KMS-11 (cell line): ENCODE results near the gene ENGASE.

ENCODE experiments used
- H2AFZ ChIP-seq: fragments of 200-600 bp; sonication (generic); 2 replicates; pipeline ENCODE4 v1.6.1; 2016; ENCODE audit warnings: antibody characterized with exemption, mixed run types, low read depth
- H3K27ac ChIP-seq: fragments of 200-600 bp; sonication (generic); 2 replicates; pipeline ENCODE4 v1.6.1; 2016; ENCODE audit warnings: mild to moderate bottlenecking, mixed run types
- H3K27me3 ChIP-seq: fragments of 200-600 bp; sonication (generic); 2 replicates; pipeline ENCODE4 v1.6.1; 2017; ENCODE audit warnings: mild to moderate bottlenecking, low read depth, mixed run types, moderate library complexity; ENCODE audit not compliant: insufficient read depth
- H3K36me3 ChIP-seq: fragments of 200-600 bp; sonication (generic); 2 replicates; pipeline ENCODE4 v1.6.1; 2017; ENCODE audit warnings: mild to moderate bottlenecking, mixed run types; ENCODE audit not compliant: insufficient read depth
- H3K4me1 ChIP-seq: fragments of 200-600 bp; sonication (generic); 2 replicates; pipeline ENCODE4 v1.6.1; 2016; ENCODE audit warnings: mild to moderate bottlenecking, low read depth, mixed run types; ENCODE audit not compliant: poor library complexity, severe bottlenecking
- H3K4me2 ChIP-seq: fragments of 200-600 bp; sonication (generic); 2 replicates; pipeline ENCODE4 v1.7.0; 2016; ENCODE audit warnings: mild to moderate bottlenecking, mixed run types
- H3K4me3 ChIP-seq: fragments of 200-600 bp; sonication (generic); IDR thresholded peaks from 2 replicates; pipeline ENCODE4 v1.6.1; 2017; ENCODE audit warnings: low read depth, low read length, mixed read lengths; ENCODE audit not compliant: insufficient read depth
- H3K79me2 ChIP-seq: fragments of 200-600 bp; sonication (generic); 2 replicates; pipeline ENCODE4 v1.6.1; 2016; ENCODE audit warnings: low read depth, mixed run types; ENCODE audit not compliant: insufficient read depth
- H3K9ac ChIP-seq: fragments of 200-600 bp; sonication (generic); 2 replicates; pipeline ENCODE4 v1.6.1; 2016; ENCODE audit warnings: mild to moderate bottlenecking, mixed run types
- H4K20me1 ChIP-seq: fragments of 200-600 bp; sonication (generic); 2 replicates; pipeline ENCODE4 v1.6.1; 2016; ENCODE audit warnings: mild to moderate bottlenecking, mixed run types; ENCODE audit not compliant: insufficient read depth
- CTCF ChIP-seq: fragments of 200-600 bp; sonication (generic); conservative IDR thresholded peaks from 2 replicates; pipeline ENCODE4 v1.6.1; 2017; ENCODE audit warnings: low read depth, mild to moderate bottlenecking, antibody characterized with exemption, low read length, moderate library complexity, mixed read lengths

Gene ENGASE

GRCh38 chr17:79091226-79091670, 16.6 kb downstream of the ENGASE start:
- TF ChIP-seq CTCF: no peak
- H3K4me2 ChIP-seq: no peak overlapping the region
- H3K9ac ChIP-seq: no peak overlapping the region

GRCh38 chr17:79092567-79092966, 17.9 kb downstream of the ENGASE start:
- no peak overlapping the region for H3K4me2 ChIP-seq

More at GRCh38 chr17:79091226-79091670, 16.6 kb downstream of the ENGASE start:
- Histone ChIP-seq H3K79me2 (no peaks in the 10 kb centered on the region), H3K27ac (no peak overlapping the region), H3K4me3 (no peak overlapping the region), H2AFZ (no peak overlapping the region), H3K4me1 (peaks cover 13% of the 10 kb centered on the region), H3K27me3 (peaks cover 48% of the 10 kb centered on the region), H4K20me1 (no peaks in the 10 kb centered on the region), H3K36me3 (no peaks in the 10 kb centered on the region)

GRCh38 chr17:79093270-79093669, 18.6 kb downstream of the ENGASE start:
- no peak overlapping the region for H2AFZ ChIP-seq
- no peak overlapping the region for H3K9ac ChIP-seq
- peaks cover 66% of the 10 kb centered on the region for H3K27me3 ChIP-seq
- H3K4me2 ChIP-seq: 0 out of 2 replicates have a peak overlapping the region, but pooled peaks have one; percentile 9
- TF ChIP-seq CTCF: no peak
- H3K4me3 ChIP-seq: no peak overlapping the region
- no peaks in the 10 kb centered on the region for H4K20me1 ChIP-seq
- H3K36me3 ChIP-seq: no peaks in the 10 kb centered on the region
- H3K79me2 ChIP-seq: no peaks in the 10 kb centered on the region
- peaks cover 13% of the 10 kb centered on the region for H3K4me1 ChIP-seq
- H3K27ac ChIP-seq: no peak overlapping the region

More at GRCh38 chr17:79092567-79092966, 17.9 kb downstream of the ENGASE start:
- no peak for TF ChIP-seq CTCF
- Histone ChIP-seq H3K9ac (no peak overlapping the region), H3K4me1 (peaks cover 13% of the 10 kb centered on the region), H3K36me3 (no peaks in the 10 kb centered on the region), H3K4me3 (no peak overlapping the region), H3K27me3 (peaks cover 59% of the 10 kb centered on the region), H2AFZ (no peak overlapping the region), H3K79me2 (no peaks in the 10 kb centered on the region), H3K27ac (no peak overlapping the region), H4K20me1 (no peaks in the 10 kb centered on the region)

GRCh38 chr17:79094261-79094660, 19.6 kb downstream of the ENGASE start:
- Histone ChIP-seq H3K36me3 (no peaks in the 10 kb centered on the region), H3K79me2 (no peaks in the 10 kb centered on the region), H3K4me3 (no peak overlapping the region), H3K27ac (no peak overlapping the region), H3K9ac (no peak overlapping the region), H3K4me2 (no peak overlapping the region), H3K27me3 (peaks cover 76% of the 10 kb centered on the region), H3K4me1 (peaks cover 13% of the 10 kb centered on the region), H4K20me1 (no peaks in the 10 kb centered on the region), H2AFZ (no peak overlapping the region)
- no peak for TF ChIP-seq CTCF
